ENCODE results near the gene CCDC9.

CCDC9 gene

DNA sequence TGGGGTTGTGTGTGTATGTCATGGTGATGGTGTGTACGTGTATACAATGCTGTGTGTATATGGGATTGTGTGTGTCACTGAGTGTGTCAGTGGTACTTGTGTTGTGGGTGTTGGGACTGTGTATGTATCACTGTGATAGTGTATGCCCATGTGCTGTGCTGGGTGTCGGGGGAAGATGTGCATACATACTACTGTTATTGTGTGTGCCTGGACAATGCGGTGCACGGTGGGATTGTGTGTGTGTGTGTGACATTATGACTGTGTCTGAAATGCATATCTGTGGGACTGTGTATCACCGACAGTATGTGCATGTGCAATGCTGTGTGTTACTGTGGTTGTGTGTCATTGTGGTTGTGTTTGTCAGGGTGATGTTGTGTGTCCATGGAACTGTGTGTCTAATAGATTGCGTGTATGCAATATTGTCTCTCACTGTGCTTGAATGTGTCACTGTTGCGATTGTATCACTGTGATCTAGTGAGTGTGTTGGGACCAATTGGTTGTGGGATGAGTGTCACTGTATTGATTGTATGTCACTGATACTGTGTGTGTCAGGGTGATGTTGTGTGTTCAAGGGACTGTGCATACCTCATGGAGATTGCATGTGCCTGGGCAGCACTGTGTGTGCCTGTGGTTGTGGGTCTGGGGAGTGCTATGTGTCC is 14.3 kb upstream of the CCDC9 start:
- TF ChIP-seq, protein P1, sequence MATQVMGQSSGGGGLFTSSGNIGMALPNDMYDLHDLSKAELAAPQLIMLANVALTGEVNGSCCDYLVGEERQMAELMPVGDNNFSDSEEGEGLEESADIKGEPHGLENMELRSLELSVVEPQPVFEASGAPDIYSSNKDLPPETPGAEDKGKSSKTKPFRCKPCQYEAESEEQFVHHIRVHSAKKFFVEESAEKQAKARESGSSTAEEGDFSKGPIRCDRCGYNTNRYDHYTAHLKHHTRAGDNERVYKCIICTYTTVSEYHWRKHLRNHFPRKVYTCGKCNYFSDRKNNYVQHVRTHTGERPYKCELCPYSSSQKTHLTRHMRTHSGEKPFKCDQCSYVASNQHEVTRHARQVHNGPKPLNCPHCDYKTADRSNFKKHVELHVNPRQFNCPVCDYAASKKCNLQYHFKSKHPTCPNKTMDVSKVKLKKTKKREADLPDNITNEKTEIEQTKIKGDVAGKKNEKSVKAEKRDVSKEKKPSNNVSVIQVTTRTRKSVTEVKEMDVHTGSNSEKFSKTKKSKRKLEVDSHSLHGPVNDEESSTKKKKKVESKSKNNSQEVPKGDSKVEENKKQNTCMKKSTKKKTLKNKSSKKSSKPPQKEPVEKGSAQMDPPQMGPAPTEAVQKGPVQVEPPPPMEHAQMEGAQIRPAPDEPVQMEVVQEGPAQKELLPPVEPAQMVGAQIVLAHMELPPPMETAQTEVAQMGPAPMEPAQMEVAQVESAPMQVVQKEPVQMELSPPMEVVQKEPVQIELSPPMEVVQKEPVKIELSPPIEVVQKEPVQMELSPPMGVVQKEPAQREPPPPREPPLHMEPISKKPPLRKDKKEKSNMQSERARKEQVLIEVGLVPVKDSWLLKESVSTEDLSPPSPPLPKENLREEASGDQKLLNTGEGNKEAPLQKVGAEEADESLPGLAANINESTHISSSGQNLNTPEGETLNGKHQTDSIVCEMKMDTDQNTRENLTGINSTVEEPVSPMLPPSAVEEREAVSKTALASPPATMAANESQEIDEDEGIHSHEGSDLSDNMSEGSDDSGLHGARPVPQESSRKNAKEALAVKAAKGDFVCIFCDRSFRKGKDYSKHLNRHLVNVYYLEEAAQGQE (IDR thresholded peaks at IDR 0.05; ENCODE audit: insufficient read depth in 1 of 2, low read depth in 2 of 2, low read length in 2 of 2): no peak
- TF ChIP-seq POLR2AphosphoS5 (IDR thresholded peaks at IDR 0.05; ENCODE audit: low read depth, low read length) (no peak), SIN3A (IDR thresholded peaks at IDR 0.05; ENCODE audit: borderline replicate concordance, insufficient read depth, low read length) (no peak), TAF1 (IDR thresholded peaks at IDR 0.05; ENCODE audit: borderline replicate concordance, insufficient read depth, low read length) (no peak), FOXP2 (optimal IDR thresholded peaks at IDR 0.05; ENCODE audit: borderline replicate concordance, extremely low read depth, extremely low read length, insufficient read depth) (no peak)

DNA sequence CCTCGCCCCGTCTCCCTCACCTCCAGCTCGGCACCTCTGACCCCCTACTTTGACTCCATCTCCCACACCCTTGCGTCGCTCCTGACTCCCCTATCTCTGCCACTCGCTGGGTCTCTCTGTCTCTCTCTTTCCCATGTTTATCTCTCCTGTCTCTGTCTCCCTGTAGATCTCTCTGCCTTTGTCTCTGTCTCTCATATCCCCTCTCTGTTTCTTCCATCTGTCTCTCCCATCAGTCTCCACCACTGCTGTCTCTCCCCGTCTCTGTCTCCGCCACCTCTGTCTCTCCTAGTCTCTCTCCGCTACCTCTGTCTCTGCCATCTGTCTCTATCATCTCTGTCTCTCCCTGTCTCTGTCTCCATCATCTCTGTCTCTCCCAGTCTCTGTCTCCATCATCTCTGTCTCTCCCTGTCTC is 13.0 kb upstream of the CCDC9 start:
- TF ChIP-seq POLR2AphosphoS5 (IDR thresholded peaks at IDR 0.05; ENCODE audit: low read depth, low read length): no peak
- TF ChIP-seq SIN3A (IDR thresholded peaks at IDR 0.05; ENCODE audit: borderline replicate concordance, insufficient read depth, low read length): no peak
- TF ChIP-seq, protein P1 (IDR thresholded peaks at IDR 0.05; ENCODE audit: insufficient read depth in 1 of 2, low read depth in 2 of 2, low read length in 2 of 2): no peak
- no peak for TF ChIP-seq FOXP2 (optimal IDR thresholded peaks at IDR 0.05; ENCODE audit: borderline replicate concordance, extremely low read depth, extremely low read length, insufficient read depth)
- TF ChIP-seq TAF1 (IDR thresholded peaks at IDR 0.05; ENCODE audit: borderline replicate concordance, insufficient read depth, low read length): no peak

DNA sequence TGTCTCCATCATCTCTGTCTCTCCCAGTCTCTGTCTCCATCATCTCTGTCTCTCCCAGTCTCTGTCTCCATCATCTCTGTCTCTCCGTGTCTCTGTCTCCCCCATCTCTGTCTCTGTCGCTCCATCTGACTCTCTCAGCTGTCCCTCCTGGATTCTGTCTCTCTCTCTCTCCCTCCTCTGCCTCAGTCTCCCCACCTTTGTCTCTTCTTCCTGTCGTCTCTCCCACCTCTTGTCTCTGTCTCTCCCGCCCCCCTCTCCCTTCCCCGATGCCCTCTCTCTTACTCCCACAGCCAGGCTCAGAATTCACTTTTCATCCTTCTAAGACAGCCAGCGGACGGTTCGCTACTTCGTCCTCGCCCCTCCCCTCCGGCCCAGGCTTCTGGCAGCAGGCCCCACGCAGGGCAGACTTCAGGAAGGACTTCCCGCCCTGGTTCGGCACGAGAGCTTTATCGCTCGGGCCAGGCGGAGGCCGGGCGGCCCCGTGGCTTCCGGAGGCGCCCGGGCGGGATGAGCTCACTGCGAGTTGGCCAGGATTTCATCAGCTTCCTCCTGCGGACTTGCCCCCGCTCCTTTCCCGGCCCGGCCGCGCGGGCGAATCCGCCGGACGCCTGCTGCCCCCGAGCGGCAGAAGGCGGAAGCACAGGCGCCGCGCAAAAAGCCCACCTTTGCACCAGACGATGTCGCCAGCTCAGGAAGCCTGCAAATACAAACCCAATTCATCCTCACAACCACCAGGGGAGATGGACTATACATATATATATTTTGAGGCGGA is 12.4 kb upstream of the CCDC9 start:
- TF ChIP-seq POLR2AphosphoS5 (IDR thresholded peaks at IDR 0.05; ENCODE audit: low read depth, low read length): no peak
- TF ChIP-seq TAF1 (IDR thresholded peaks at IDR 0.05; ENCODE audit: borderline replicate concordance, insufficient read depth, low read length): no peak
- peak; percentile 95 for TF ChIP-seq FOXP2 (optimal IDR thresholded peaks at IDR 0.05; ENCODE audit: borderline replicate concordance, extremely low read depth, extremely low read length, insufficient read depth)
- no peak for TF ChIP-seq SIN3A (IDR thresholded peaks at IDR 0.05; ENCODE audit: borderline replicate concordance, insufficient read depth, low read length)
- TF ChIP-seq, protein P1 (IDR thresholded peaks at IDR 0.05; ENCODE audit: insufficient read depth in 1 of 2, low read depth in 2 of 2, low read length in 2 of 2): peak in 1 of 2 experiments; percentile 59; a peak in 2 of 4 replicates

DNA sequence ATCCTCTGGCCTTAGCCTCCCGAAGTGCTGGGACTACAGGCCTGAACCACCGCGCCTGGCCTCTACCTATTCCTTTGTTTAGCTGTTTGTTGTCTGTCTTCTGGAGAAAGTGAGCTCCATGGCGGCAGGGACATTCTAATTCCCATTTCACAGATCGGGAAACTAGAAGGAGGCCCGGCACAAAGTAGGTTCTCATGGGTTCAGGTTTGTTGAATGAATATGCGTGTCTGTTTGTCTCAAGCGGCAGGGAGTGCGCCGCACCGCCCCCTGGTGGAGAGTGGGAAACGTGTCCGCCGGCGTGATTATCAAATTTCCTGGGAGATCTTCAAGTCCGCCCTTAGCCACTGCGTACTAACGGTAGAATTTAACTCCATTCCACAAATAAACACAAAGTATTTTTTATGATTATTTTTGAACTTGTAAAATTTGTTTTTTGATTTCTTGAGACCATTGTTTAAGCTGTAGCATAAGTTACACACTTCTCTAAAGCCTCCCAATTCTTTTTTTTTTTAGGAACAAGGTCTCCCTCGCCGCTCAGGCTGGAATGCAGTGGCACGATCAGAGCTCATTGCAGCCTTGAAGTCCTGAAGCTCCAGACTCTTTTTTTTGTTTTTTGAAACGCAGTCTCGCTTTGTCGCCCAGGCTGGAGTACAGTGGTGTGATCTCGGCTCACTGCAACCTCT is 8.9 kb upstream of the CCDC9 start:
- TF ChIP-seq POLR2AphosphoS5 (IDR thresholded peaks at IDR 0.05; ENCODE audit: low read depth, low read length) (no peak), TAF1 (IDR thresholded peaks at IDR 0.05; ENCODE audit: borderline replicate concordance, insufficient read depth, low read length) (no peak), FOXP2 (optimal IDR thresholded peaks at IDR 0.05; ENCODE audit: borderline replicate concordance, extremely low read depth, extremely low read length, insufficient read depth) (no peak), SIN3A (IDR thresholded peaks at IDR 0.05; ENCODE audit: borderline replicate concordance, insufficient read depth, low read length) (no peak)
- TF ChIP-seq, protein P1 (IDR thresholded peaks at IDR 0.05; ENCODE audit: insufficient read depth in 1 of 2, low read depth in 2 of 2, low read length in 2 of 2): no peak

All from PFSK-1 (cell line).